G401 (cell line): ENCODE results near the gene CBX2. TPM values are rescaled to one million over a fixed set of nuclear protein-coding genes. Genes with fewer than 3 reads are reported as not detected.

Experiments
- DNase-seq: peaks from one replicate; pipeline ENCODE4 v3.0.0-alpha.2; 2015; ENCODE audit warnings: low spot score
- in situ Hi-C: cut with HindIII; loops from 2 replicates; pipeline ENCODE4 v1.10.0; 2016; ENCODE audit warnings: low sequenced_read_pairs, mixed read lengths
- total RNA-seq: library from RNA; depleted of rRNA; stranded (reverse); fragments of >200 nt; shearing (Covaris generic); gene quantifications from 2 replicates; pipeline ENCODE4 v1.2.3, GENCODE V29; 2014

The CBX2 gene
- total RNA-seq, 1 experiment from 2014 or later: 48.4 TPM

DNA sequence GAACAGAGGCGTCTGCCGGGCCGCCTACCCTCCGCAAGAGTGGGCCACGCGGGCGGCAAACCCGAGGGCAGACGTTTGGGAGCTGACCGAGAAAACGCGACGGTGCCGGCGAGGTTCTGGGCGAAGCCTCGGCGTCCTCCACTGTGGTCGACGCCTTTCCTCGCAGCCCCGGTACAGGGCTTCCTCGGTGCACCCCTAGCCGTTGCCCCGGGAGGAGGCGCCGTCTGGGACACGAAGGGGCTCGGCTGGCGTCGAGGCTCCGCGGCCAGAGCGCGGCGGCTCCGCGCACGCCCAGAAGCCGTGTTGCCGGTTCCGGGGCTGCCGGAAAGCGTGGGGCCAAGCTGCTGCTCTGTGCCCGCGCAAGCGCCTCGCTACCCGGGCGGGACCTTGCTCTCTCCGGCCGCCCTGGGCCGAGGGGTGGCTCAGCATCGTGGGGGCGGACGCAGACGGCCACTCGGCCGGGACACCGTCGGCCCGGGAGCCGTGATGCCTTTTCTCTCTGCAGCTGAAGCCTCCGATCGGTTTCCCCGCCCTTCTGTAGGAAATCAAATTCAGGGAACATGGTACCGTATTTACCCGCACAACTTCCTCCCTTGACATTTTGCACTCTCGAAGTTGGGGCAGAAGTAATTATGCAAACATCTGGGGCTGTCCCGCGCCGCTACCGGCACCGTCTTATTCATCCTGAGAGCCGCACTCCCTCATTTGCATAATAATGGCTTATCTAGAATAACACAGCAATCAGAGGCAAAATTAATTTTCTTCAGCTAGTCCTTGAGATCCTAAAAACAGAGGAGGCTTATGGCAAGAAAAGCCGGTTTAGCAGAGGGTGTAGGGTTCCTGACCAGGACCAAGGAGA is 26.3 kb downstream of the CBX2 start:
- in situ Hi-C loops: no loop called here

DNA sequence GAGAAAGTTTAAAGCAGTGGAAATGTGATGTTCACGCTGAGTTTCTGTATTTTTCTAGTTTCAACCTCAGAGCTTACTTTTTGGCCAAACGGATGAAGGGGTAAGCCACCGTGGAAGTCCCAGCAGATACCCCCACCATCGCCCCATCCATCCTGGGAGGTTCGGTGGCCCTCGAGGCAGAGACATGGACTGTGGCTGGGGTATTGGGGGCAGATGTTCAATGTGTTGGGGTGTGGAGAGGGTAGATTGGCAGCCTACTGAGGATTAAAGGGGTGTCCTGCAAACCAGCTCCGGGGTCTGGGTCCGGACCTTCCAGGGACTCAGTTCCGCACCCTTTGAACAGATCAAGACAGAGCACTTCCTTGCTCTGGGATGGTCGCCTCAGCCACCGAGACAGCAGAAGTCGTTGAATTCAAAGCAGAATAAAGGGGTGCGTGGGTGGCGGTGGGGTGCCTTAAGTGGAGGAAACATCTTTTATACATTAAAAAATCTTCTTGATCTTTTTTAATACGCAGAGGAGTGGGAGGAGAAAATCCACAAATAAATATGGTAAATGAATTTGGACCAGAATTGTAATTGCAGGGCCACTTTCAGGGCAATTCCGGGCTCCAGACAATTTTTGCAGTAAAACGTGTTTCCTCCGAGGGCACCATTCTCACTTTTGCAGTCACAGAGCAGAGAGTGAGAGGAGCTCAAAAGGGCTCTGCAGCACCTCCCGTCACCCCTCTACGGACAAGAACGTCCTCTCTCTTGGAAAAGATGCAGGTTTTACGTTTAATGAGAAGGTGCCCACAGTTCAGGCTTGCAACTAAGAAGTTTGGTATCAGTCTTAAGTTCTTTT is 27.1 kb downstream of the CBX2 start:
- DNase-seq: no peak
- in situ Hi-C loops: no loop called here

More for the DNA sequence above, 26.3 kb downstream of the CBX2 start:
- DNase-seq: no peak

DNA sequence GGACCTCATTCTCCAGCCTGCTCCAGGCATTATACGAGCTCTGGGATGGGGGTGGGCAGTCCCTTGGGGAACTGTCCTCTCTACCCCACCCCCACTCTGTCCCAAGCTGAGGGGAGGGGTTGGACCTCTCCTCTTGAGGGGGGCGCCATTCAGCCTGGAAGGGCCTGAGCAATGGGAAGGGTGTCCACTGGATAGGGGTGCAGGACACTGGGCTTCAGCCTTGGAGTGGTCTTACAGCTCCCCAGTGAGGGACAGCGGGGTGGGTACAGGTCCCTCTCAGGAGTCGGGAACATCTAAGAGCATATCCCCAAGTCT is 28.5 kb downstream of the CBX2 start:
- in situ Hi-C loops: no loop called here
- no peak for DNase-seq

- no peak for DNase-seq
- in situ Hi-C loops: no loop called here
Observed at GRCh38 chr17:79806863-79807720, 29.1 kb downstream of the CBX2 start.

- DNase-seq: peak; percentile 67
- in situ Hi-C loops: no loop called here
Observed at GRCh38 chr17:79808763-79809529, 31.0 kb downstream of the CBX2 start.

GRCh38 chr17:79809530-79810129 is 31.7 kb downstream of the CBX2 start:
- in situ Hi-C loops: no loop called here
- no peak for DNase-seq

DNA sequence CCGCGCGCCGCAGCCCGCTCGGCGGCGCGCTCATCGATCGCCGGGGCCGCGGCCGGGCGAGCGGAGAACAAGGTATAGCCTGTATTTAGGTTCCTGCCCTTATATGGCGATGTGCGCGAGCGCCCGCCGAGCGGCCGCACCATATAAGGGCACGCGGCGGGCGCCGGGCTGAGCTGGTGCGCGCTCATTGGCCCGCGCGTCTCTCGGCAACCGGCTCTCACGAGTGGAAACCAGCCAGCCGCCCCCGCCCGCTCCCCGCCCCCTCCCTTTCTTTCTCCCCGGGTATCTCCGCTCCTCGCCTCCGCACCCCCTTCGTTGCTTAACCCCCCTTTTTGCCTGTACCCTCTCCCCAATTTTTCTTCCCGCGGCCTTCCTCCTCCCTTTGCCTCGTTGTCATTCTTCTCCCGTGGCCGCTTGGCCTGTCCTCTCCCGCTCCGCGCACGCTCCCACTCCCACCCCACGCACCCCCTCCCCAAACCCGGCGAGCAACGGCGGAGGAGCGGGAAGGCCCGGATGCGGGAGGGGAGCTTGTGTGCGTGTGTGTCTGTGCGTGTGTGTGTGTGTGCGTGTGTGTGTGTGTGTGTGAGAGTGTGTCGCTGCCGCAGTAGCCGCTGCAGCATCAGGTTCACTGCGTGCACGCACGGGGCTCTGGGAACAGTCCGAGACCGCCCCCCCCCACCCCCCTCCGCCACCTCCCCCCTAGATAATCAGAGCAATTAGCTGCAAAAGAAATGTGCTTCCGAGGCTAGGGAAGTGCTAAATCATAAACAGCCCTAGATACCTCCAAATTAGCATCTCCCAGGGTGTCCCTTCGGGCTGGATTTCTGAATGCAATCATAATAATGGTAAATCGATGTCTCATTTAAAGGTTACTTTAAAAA is 32.4 kb downstream of the CBX2 start:
- peak; percentile 37 for DNase-seq
- in situ Hi-C loops: no loop called here

- in situ Hi-C loops: no loop called here
- DNase-seq: no peak
Observed at GRCh38 chr17:79811011-79811867, 33.3 kb downstream of the CBX2 start.

DNA sequence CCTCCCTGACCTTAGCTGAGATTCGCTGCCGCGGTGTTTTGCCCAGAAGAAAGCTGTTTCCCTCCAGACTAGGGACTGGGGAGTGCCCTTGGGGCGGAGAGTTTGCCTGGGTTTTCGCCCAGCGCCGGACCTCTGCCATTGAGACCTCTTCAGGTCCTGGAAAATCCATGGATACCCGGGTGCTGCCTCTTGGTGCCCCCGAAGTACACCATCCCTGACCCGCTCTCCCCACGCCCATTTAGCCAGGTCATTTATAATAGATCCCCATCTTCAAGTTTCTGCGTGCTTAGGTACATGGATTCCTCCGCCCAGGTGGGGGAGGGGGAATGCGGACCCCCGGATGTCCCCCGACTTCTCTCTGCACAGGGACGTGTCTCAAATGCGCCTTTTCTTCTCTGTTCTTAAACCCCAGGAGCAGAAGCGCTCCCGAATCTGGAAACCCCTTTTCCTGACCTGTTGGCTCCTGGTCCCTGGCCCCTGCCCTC is 34.0 kb downstream of the CBX2 start:
- DNase-seq: no peak
- in situ Hi-C loops: no loop called here

DNA sequence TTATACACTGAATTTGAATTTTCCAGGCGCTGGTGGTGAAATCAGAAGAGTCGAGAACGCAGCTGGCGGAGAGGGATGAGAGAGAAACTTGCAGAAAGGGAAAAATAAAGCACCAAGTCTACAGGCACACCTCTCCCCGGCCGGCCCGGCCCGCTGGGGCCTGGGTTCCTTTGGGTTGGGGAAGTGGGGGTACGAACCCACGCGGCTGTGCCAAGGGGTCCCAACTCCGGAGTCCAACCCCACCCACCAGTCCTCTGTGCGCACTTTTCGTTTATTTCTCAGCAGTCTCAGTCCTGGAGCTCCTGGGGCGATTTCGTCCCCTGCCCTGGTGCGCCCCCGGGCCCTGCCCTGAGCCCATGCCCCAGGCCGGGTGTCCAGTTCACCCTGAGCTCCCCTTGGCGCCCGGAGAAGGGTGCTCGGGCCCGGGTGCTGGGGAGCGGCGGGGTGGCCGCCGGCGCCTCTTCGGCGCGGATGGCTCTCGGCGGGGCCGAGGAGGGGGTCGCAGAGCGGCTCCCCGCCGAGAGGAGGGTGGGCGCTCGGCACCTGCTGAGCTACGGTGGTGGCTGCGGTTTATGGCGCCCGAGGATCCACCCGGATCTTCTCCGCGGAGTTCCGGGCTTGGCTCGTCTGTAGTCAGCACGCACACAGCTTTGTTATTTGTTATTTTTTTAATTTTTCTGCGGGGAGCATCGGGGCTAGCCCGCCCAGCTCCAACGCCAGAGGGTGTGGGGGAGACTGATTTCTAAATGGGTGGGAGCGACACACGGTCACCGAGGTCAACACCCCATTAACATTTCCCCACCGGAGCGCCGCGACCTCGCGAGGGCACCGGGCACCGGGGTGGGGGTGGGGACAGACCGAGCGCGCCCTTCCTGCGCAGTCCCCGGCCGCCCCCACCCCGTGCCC is 34.7 kb downstream of the CBX2 start:
- no peak for DNase-seq
- in situ Hi-C loops: no loop called here

- no peak for DNase-seq
- in situ Hi-C loops: no loop called here
Observed at GRCh38 chr17:79813297-79814126, 35.6 kb downstream of the CBX2 start.

- in situ Hi-C loops: no loop called here
- no peak for DNase-seq
Observed at GRCh38 chr17:79814127-79814973, 36.4 kb downstream of the CBX2 start.

DNA sequence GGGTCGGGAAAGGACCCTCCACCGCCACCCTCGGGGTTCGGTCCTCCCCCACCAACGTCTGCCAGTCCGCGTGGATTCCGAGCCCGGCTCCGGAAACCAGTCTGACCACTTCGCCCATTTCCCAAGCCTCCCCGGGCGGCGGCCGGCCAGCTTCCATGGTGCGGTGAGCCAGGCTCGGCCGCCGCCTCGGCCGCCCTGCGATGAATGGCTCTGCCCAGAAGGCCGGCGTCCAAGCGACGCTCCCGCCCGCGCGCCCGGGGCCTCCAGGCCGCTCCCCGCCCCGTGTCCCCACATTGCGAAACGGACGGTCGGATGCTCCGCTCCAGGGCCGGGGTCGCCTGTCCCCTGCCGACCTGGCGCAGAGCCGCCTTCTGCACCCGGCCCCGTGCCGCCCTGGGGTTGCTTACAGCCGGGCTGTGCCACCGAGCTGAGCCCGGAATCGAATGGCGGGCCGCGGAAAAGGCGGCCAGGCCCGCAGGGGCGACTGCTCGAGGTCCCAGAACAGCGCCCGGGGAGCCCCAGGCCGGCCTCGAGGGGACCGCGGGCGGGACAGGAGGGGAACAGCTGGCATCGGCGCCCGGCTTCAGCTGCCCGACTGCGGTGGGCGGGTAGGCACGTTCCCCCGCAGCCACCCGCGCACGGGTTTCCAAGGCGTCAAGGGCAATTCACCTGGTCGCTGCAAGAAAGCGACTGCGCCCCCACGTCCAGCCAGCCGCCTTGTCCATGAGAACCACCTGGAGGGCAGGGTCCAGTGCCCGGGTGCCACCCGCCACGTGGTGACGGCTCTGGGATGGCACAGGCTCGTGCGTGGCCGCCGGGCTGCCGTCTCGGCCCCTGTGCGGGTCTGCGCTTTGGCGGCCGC is 37.3 kb downstream of the CBX2 start:
- DNase-seq: no peak
- in situ Hi-C loops: no loop called here
